Stomach (tissue), 4 donors: ENCODE data around the gene KHDRBS2.

Experiments used
- CTCF ChIP-seq, 7 experiments: fragments of 450-650 bp in 4 of 7; fragments of 200-600 bp in 3 of 7; sonication (generic) in 3 of 7; IDR thresholded peaks; one replicate each; pipeline ENCODE4 v1.5.1; 2016 to 2019; ENCODE audit warnings: antibody characterized with exemption in 7 of 7, control low read depth in 2 of 7, mild to moderate bottlenecking in 1 of 7
- EP300 ChIP-seq: sonication (generic); formaldehyde crosslinking; IDR thresholded peaks from one replicate; pipeline ENCODE4 v1.6.1; 2017; ENCODE audit warnings: antibody characterized with exemption
- POLR2A ChIP-seq, 4 donors: fragments of 450-650 bp; IDR thresholded peaks; one replicate each; pipeline ENCODE4 v1.6.1; 2016; ENCODE audit warnings: antibody characterized with exemption in 4 of 4, control low read depth in 2 of 4, mild to moderate bottlenecking in 1 of 4, moderate library complexity in 1 of 4
- POLR2AphosphoS5 ChIP-seq, 3 donors: sonication (generic); formaldehyde crosslinking; IDR thresholded peaks; one replicate each; pipeline ENCODE4 v1.6.1; 2016; ENCODE audit warnings: antibody characterized with exemption in 3 of 3

- TF ChIP-seq CTCF (IDR thresholded peaks at IDR 0.05) (no peak), POLR2A (IDR thresholded peaks at IDR 0.05) (no peak), EP300 (no peak), POLR2AphosphoS5 (IDR thresholded peaks at IDR 0.05) (no peak)
Observed at GRCh38 chr6:62288562-62288961, 2.5 kb upstream of the KHDRBS2 start.
